M059J (cell line): ENCODE measurements around the gene DMPK. TPM values are rescaled to one million over a fixed set of nuclear protein-coding genes. Genes with fewer than 3 reads are reported as not detected.
A peak's percentile ranks its signal among the peaks of the same experiment; 100 is the strongest.
"Not testable (repeated sequence)": the region's sequence is repeated elsewhere in the genome, so short reads cannot be mapped to it uniquely, and the experiment has no call there.

Experiments
- DNase-seq: peaks from one replicate; pipeline ENCODE4 v3.0.0-alpha.2; 2012; ENCODE audit warnings: low read depth
- total RNA-seq: library from RNA; depleted of rRNA; stranded (reverse); fragments of >200 nt; shearing (Covaris generic); gene quantifications from 2 replicates; pipeline ENCODE4 v1.2.3, GENCODE V29; 2014

Gene DMPK
- total RNA-seq, 1 experiment from 2014 or later: 40.4 TPM

DNA sequence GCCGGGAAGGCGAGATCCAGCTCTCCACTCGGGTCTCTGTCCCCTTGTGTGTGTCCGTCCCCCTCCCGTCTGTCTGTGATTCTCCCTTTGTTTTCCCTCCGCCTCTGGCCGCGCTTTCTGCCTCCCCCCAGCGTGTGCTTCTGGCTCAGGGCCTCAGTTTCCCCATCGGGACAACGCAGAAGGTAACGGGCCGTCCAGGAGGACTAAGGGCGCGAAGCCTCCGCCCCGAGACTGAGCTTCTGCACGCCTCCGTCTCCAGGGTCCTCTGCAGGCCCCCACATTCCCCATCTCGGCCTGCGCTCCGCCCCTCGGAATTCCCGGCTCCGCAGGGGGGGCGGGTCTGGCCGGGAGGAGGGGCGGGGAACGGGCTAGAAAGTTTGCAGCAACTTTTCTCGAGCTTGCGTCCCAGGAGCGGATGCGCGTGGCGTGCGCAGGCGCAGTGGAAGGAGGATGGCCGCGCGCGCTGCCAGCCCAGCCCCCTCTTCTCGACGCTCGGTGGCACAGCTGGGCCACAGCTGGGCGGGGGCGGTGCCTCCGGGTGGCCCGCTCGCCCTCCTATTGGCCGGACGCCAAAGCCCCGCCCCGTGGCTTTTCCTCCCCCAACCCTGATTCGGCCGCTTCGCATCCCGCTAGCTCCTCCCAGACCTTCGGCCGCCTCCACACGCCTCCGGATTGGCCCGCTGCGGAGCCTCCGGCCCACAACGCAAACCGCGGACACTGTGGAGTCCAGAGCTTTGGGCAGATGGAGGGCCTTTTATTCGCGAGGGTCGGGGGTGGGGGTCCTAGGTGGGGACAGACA lies 13.1 kb downstream of the DMPK start, which contains the start of gene SIX5:
SIX5 (minus strand) TSS at position 269 of the 799 bp plus-strand sequence. CDS start 408 bp downstream, outside the sequence.
- peak; percentile 97 for DNase-seq

DNA sequence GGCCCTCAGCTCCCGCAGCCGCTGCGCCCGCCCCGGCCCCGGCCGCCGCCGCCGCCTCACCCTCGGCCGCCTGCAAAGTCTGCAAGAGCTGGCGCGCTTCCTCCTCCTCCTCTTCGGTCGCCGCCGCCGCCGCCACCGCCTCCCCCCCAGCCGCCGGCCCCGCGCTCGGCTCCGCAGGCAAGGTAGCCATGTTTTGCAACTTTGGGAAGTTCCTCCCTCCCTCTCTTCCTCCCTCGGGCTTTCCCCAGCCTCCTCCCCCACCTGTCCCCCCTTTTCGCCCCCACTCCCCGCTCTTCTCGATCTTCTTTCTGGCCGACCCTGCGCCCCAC lies 13.7 kb downstream of the DMPK start:
- peak; percentile 53 for DNase-seq

DNA sequence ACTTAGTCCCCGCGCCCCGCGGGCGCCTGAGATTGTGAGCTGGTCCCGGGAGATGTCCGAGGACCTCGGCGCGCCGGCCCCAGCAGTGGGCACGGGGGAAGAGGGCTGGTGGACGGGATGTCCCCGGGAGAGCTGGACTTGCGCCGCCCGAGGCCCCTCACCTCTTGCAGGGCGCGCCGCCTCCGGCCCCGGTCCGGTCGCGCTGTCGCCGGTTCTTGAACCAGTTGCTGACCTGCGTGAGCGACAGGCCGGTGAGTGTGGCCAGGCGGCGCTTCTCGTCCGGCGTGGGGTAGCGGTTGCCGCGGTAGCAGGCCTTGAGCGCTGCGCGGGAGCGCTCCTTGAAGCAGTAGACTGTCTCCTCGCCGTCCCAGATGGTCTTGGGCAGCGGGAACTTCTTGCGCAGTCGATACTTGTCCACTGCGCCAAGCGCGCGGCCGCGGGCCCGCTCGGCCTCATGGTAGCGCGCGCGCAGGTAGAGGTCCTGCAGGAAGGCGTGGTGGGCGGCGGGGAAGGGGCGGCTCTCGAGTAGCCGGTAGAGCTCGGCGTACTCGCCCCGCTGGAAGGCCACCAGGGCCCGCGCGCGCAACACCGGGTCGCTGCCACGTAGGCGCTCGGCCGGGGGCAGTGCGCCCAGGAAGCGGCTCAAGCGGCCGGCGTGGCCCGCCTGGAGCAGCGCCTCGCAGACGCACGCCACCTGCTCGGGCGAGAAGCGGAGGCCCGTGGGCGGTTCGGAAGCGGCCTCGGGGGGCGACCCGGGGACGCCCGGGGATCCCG lies 14.2 kb downstream of the DMPK start:
- peak; percentile 77 for DNase-seq

DNA sequence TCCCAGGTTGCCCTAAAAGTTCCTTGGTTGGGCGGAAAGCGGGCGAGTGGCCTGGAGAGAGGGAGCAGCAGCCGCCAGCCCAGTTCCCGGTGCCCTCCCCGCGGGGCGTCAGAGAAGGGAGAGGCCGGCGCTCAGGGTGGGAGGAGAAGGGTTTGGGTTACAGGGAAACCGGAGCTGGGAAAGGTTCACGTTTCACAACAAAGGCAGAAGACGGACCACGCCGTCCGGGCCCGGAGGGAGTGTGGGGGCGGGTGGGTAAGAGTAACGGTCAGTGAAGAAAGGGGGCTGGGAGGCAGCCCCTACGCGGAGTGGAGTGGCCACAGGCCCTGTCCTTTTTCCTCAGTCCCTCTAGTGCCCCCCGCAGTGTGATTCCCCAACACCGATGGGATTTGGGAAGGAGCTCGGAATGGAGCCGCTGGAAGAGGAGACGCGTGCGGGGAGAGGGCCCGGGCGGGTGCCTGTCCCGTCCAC lies 14.8 kb downstream of the DMPK start:
- DNase-seq: peak; percentile 89

DNA sequence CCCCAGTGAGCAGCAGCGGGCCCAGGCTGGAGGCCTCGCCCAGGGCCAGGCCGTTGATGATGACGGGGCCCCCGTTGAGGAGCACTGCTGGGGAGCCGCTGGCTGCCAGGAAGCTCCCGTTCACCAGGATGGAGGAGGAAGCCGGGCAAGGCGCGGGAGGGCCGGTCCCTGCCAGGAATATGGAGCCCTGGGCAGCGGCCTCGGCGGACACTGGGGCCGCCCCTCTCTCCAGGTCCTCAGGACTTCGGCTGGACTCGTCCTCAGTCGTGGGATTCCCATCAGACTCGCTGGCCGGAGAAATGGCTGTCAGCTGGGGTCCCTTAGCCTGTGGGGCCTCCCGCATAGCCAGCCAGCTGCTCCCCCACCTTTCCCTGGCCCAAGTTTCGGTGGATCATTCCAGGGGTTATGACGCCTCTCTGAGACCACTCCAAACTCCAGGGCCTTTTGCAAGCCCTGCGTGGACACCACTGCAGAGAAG lies 15.4 kb downstream of the DMPK start:
- no peak for DNase-seq

DNA sequence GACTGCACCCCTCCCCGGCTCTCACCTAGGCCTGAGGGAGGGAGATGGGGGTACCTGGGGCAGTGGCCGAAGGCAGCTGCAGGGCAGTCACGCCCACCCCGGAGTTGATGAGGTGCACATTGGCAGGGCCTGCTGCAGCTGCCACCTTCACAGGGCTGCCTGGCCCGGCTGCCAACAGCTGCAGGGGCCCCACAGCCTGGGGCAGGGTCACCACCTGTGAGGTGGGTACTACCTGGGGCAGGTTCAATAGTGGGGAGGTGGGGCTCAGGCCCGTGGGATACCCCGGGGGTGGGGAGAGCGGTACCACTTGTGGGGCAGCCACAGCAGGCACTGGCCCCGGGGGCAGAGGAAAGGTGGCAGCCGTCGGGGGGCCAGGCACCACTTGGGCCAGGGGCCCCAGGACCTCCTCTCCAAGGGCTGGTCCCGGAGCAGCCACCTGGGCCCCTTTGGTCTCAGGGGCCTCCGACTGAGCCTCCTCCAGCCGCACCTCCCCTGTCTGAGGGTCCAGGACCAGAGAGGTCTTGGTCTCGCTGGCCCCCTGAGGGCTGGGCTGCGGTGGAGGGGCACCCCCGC lies 15.9 kb downstream of the DMPK start:
- no peak for DNase-seq

DNA sequence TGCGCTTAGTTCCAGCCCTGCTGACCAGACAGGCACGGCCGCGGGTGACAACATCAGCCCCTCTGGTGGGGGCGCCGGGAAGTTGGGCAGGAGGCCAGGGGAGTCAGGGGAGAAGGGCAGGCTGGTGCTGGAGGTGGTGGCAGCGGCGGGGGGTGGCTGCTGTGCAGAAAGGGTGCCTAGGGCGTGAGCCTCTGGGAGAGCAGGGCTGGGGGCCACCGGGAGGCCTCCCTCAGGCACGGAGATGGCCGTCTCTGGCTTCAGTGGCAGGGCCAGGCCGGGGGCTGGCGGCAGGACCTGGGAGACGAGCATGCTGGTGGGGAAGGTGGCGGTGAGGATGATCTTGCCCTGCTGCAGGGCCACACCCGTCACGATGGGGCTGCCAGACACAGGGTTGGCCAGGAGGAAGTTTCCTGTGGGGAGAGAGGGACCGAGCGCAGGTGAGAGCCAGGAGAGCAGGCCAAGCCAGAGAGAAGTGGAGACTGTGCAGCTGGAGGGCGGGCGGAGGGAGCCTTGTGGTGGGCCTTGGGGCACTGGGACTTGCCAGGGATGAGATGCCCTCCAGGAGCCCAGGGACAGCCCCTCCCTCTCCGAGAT lies 16.5 kb downstream of the DMPK start:
- no peak for DNase-seq

DNA sequence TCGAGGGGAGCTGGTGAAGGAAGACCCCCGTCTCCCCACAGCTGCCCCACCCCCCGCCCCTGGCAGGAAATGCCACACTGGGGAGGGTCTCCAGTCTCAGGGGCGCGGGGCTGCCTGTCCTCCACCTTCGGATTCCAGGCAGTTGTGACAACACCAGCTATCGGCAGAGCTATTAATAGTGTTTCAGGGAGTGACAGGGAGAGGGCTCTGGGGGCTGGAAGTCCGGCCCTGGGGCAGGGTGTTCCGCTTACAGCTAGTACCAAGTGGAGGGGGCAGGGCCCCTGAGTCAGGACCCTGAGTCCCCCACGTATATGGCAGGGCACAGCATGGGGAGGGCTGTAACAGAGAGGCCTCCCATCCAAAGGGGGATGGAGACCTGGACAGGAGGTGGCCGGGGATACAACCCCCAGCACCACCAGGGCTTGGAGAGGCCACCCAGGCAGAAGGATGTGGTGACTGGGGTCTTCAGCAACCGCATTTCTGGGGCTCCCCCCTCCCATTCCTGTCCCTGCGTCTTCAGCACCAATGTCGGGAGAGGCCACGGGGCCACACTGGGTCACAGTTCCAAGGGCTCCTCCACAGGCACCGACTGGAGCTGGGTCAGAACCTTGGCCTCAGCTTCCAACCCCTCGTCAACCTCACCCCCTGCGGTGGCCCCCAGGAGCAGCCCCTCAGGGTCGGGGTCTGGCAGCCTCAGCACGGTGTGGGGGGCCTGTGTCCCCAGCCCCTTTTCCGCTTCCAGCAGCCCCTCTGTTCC lies 17.2 kb downstream of the DMPK start:
- DNase-seq: no peak

DNA sequence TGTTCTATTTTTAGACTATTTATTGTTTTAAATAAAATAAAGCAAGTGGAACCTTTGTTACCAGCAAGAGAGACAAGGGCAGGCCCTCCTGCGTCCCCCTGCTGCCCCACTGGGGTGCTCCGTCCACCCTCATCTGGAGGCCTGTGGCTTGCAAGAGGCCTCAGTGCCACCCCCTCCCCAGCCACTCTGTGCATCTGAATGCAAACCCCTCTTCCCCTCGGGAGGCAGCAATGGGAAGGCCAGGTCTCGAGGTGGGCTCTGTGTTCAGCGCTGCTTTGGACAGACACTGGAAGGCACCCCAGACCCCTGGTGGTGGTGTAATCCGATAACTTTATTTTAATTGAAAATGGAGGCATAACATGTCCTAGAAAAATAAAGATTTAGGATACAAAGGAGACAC lies 17.8 kb downstream of the DMPK start:
- no peak for DNase-seq

DNA sequence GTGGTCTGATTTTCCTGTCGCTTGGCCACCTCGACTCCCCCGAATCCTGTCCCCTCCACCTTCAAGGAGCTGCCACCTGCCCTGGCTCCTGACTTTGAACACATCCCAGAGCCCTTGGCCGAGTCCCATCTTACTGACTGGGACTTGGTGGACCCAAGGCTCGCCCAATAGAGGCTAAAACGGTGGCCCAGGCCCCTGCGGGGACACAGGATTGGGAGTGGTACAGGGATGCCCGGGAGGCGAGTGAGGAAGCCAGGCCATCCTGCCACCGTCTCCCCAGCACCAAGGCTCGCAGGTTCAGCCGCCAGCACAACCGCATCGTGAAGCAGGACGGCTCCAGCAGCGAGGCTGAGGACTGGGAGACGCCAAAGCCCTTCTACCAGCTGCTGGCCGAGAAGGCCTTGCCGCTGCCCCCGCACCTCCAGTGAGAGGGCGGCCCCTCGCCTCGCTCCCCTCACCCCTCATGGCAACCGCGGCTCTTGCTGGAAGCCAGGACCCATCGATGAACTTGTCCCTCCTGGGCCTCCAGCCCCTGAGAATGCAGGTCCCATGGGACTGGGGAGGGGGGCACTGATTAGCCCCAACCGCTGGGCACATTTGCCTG lies 18.5 kb downstream of the DMPK start:
- DNase-seq: no peak

DNA sequence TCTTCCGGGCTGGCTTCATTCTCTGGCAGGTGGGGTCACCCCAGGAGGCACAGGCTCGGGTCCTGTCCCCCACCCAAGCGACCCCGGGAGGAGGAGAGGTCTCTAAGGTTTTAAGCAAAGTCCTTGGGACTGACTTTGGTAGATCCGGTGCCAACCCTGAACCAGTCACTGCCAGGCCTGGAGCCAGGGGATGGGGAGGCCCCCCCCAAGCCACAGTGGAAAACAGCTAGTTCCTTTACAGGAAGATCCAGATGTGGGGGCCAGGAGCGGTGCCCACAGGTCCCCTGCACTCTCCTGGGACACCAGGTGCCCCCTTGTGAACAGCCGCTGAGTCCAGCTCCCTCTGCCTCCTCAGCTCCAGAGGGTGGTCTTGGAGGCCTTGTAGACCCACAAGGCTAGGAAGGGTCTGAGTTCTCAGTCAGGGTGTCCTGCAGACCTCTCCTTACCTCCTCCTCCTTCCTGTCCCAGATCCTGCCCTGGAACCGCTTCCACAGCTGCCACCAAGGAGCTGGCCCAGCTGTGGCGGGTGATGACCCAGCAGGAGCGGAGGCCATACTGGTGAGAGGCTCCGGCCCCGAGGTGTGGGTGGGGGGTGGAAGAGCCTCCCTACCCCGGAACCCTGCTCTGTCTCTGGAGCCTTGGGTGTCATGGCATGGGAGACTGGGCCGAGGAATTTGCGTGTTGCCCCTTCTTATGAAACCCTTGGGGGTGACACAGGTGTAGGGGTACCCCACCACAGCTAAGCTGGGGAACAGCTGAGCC lies 19.2 kb downstream of the DMPK start:
- no peak for DNase-seq

DNA sequence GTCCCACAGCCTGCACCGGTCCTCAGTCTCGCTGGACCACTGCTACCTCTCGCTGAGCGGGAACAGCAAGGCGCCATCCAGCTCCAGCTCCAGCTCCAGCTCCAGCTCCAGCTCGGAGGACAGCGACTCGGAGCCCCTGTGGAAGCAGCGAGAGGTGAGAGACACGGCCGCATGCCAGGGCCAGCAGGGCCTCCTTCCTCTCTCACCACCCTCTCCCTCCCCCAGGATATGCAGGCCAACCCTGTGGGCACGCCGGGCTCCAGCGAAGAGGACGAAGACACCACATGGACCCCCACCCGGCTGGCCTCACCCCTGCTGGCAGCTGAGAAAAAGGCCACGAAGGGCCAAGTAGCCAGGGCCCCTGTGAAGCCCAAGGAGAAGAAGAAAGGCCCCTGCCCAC lies 20.6 kb downstream of the DMPK start:
- no peak for DNase-seq

DNA sequence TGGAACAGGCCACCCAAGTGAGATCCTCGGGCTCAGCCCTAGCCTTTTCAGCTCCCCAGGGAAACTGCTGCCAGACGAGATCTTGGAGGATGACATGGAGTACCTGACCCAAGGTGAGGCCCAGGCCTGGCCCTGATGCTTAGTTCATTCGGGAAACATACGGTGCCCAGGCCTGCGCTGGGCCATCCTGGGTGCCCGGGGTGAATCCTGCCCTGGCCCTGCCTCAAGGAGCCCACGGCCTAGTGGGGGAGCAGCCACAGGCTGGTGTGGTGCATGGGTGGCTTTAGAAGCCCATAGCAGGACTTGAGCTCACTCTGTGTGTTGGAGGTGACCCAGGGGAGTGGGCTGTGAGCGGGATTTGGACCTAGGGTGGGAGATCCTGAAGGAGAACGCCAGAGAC lies 23.4 kb downstream of the DMPK start:
- no peak for DNase-seq

DNA sequence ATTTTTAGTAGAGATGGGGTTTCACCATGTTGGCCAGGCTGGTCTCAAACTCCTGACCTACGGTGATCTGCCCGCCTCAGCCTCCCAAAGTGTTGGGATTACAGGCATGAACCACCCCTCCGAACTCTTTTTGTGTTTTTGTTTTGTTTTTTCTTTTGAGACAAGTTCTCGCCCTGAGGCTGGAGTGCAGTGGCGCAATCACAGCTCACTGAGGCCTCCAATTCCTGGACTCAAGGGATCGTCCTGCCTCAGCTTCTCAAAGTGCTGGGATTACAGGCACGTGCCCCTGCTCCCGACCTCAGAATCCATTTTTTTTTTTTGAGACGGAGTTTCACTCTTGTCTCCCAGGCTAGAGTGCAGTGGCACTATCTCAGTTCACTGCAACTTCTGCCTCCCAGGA lies 24.6 kb downstream of the DMPK start:
- DNase-seq: no peak

DNA sequence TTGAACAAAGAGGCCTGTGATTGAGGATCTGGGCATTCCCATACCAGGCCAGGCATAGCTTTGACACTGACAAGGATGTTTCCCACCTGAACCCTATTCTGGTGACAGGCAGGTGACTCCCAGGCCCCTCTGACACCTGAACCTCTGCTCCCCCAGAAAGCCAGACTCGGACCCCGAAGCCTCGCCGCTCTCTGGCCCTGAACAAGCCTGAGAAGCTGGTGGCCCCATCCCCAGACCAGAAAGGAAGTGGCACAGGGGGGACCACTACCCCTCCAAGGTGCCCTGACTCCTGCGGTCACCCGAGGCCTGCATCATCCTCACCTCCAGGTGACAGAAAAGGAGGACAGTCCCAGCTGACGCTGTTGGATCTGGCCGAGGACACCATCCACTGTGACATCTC lies 28.0 kb downstream of the DMPK start:
- no peak for DNase-seq

DNA sequence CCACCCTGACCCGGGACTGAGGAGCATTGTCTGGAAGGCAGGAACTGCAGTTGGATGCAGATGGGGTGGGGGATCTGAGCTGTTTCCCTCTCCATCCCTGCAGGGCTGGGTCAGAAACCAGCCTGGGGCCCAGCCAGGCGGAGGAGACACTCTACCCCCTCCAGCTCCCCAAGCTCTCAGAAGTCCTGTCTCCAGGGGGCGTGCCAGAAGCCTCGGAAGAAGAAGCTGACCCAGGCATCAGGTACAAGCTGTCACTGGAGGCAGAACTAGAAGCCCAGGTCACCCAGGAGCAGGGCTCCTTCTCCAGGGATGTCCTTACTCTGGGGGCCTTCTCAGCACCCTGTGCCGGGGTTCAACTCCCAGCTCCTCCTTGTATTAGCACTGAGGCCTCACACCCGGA lies 28.7 kb downstream of the DMPK start:
- DNase-seq: no peak

DNA sequence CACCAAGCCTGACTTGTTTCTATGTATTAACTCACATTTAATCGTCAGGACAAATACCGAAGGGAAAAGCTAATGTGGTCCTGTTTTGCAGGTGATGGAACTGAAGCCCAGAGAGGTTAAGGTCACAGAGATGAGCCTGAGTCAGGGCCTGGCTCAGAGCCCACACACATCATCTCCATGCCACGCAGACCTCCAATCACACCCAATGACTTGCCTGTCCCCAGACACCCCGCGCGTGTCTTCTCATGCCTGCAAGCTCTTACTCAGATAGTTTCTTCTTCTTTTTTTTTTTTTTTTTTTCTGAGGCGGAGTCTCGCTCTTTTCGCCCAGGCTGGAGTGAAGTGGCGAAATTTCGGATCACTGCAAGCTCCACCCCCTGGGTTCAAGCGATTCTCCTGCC lies 29.7 kb downstream of the DMPK start:
- peak; percentile 35 for DNase-seq

DNA sequence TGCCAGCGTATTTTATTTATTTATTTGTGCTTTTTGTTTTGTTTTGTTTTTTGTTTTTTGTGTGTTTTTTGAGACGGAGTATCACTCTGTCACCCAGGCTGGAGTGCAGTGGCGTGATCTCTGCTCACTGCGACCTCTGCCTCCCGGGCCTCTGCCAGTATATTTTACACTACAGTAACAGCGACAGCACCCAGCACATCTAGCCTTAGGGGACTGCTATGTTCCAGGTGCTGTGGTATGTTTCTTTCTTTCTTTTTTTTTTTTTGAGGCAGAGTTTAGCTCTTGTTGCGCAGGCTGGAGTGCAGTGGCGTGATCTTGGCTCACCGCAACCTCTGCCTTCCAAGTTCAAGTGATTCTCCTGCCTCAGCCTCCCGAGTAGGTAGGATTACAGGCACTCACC lies 30.8 kb downstream of the DMPK start:
- not testable (repeated sequence) for DNase-seq

DNA sequence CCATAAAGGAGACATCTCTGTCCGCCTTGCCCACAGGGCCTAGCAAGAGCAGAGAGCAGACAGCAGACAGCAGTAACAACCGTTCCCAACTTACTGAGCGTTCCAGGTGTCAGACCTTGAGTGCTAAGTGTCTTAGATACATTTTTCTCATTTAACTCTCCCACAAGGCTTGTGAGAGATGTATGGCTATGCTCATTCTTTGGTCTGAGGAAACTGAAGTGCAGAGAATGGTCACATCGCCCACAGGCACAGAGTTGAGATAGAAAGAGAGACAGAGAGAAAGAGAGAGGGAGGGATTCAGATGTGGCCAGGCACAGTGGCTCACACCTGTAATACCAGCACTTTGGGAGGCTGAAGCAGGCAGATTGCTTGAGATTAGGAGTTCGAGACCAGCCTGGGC lies 34.8 kb downstream of the DMPK start:
- no peak for DNase-seq

DNA sequence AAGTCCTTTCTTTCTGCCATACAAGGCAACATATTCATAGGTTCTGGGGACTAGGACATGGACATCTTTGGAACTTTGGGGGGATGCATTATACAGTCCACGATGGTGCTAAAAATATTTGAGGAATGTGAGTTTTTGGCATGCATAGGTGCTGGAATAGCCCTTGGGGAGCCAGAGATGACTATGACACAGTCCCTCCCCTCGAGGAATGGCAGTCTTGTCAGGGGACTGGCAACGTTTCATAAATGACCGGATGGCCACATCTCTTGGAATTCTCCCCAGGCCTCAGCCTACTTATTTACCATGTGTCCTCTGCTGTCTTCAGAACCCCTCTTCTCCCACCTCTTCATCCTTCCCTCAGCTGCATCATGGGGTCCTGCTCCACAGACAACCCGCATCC lies 35.4 kb downstream of the DMPK start:
- DNase-seq: peak; percentile 45
